HG02798 (cell line): ENCODE data around the gene SPATS1.
A peak's percentile ranks its signal among the peaks of the same experiment; 100 is the strongest.
"Not testable (repeated sequence)": the region's sequence is repeated elsewhere in the genome, so short reads cannot be mapped to it uniquely, and the experiment has no call there.

ENCODE experiments used
- ATAC-seq: cut with Tn5 transposase; IDR thresholded peaks from one replicate; pipeline ENCODE4 v1.9.1; 2021; ENCODE audit warnings: mild to moderate bottlenecking; ENCODE audit not compliant: unreplicated experiment, poor library complexity

SPATS1 gene

DNA sequence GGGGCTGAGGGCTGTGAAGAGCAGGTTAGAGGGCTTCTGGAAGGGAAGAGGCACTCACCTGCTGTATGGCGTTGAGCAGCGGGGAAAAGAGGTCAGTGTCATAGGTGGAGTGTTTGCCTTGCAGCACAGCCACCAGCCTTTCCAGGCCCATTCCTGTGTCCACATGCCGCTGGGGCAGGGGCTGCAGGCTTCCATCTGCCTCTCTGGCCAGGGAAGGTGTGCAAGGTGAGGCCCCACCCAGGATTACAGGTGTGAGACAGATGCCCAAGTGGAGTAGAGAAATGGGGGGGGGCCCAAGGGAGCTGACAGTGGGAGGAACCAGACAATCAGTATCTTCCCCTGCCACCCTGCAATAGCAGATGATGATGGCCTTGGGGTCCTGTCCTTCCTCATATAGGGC lies 32.2 kb upstream of the SPATS1 start:
- ATAC-seq, result no peak

DNA sequence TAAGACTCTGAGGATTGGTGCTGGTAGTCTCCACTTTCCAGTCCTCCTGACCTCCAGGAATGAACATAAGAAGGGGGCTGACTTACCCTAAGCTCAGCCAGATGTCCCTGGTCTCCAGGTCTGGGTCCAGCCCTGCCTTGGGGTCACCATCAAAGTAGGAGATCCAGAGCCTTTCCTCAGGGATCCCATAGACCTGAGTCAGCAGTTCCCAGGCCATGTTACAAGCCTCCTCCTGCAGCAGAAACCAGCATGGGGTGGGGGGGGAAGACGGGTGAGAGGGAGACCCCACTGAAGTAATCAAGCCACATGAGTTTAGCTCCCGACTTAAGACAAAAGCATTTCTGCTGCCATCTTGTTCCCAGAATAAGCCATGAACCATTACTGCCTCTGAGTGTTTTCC lies 31.1 kb upstream of the SPATS1 start:
- no peak for ATAC-seq

DNA sequence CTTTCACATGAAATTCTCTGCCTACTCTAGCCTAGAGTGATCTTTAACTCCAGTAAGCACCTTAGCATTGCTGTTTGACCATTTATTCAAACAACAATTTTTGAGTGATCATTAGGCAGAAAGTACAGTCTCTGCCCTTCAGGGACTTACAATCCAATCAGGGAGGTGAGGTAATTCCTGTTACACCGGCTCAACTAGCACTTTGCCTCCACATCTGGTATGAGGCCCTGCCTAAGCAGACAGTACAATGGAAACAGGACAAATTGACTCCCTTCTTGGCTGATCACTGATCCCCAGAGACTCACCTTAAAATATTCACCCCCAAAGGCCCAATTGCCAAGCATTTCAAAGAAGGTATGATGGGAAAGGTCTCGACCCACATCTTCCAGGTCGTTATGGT lies 30.7 kb upstream of the SPATS1 start:
- no peak for ATAC-seq

DNA sequence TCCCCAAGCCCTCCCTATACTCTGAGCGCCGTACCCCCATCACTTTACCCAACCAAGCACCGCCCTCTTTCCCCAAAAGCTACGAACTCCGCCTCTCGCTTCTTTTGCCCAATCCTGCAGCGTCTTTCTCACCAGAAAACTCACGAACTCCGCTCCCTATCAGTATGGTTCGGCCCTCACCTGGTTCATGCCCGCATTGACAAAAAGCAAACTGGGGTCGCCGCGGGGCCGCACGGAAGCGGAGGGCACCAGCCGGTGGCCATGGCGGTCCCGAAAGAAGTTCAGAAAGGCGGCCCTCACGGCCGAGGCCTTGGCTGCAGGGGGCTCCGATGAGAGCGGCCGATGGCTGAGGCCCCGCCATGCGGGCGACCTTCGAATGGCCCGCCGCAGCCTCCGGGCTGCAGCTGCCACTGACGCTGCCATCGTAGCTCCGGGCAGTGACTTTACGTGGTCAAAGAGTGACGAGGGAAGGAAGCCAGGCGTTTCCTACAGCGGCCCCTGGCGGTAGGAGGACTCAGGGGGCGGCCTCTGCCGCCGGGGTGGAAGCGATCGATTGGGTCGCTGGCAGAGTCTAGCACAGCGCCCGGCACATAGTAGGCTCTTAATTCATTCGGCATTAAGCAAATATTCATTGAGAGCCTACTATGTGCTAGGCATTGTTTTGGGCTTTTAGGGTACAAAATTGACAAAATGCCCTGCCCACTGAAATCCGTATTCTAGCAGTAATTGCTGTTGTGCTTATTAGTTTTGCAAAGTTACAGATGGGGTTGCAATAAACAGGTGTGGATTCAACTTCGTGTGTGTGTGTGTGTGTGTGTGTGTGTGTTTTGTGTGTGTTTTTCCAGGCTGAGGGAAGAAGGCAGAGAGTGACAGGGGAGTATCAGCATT lies 29.3 kb upstream of the SPATS1 start, which contains the start of gene AARS2:
AARS2 (minus strand) TSS at position 447 of the 888 bp plus-strand sequence; CDS start at position 423, 24 bp downstream.
- ATAC-seq, result peak; percentile 97

DNA sequence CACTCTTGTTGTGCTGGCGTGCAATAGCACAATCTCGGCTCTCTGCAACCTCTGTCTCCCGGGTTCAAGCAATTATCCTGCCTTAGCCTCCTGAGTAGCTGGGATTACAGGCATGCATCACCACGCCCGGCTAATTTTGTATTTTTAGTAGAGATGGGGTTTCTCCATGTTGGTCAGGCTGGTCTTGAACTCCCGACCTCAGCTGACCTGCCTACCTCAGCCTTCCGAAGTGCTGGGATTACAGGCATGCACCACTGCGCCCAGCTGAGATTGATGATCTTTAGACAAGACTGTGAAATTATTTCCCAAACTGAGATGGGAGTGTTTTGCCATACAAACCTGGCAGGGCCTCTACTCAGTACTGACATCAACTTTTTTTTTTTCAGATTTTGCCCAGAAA lies 27.8 kb upstream of the SPATS1 start:
- ATAC-seq, result not testable (repeated sequence)

DNA sequence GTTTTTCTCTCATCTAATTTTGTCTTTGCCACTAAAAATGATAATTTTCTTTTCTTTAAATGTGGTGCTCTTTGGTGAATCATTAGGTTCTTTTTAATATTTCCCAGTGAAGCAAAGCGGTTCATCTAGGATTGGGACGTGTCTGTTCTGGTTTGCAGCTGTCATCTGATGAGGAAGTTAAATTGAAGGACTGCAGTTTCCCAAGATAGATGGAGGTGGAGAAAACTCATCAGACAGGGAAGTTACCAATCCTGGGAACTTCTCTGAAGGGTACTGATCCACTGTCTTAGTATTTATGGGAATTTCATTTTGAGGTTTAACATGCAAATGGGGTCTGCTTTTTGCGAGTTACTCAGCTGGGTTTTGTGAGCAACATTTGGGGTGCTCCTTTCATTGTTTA lies 26.9 kb upstream of the SPATS1 start:
- no peak for ATAC-seq

DNA sequence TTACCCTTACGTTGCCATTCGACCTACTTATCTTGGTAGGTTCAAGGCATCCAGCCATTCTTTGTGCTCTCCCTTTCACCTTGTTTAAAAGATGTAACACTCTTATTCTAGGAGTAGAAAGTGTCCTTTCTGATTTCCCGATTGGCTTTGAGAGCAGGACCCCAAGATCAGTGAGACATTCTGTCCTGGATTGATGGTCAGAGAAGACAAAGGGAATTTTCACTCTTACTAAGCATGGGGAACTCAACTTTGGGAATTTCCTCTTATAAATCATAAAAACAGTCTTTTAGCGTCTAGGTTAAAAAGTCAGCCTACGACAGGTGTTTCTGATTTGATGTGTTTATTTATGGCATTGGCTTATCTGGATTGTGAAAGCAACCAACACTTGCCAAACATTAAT lies 26.5 kb upstream of the SPATS1 start:
- ATAC-seq, result no peak

DNA sequence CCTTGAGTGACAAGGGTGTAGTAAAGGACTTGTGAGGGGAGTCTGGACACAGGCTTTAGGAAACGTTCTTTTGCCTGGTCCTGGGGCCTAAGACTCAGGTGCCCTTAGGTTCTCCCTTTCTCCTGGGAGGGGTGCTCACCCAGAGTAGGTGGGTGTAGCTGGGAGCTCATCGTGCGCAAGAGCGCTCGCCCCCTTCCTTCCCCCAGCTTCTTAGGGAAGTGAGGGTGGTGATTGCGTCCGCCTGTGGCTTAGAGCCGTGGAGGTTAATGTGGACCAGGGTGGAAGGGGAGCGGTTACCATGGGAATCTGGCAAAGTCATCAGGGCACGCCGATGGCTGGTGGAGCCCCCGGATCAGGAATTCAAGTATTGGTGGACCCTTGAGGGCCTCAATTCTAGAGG lies 26.0 kb upstream of the SPATS1 start:
- ATAC-seq, result no peak

DNA sequence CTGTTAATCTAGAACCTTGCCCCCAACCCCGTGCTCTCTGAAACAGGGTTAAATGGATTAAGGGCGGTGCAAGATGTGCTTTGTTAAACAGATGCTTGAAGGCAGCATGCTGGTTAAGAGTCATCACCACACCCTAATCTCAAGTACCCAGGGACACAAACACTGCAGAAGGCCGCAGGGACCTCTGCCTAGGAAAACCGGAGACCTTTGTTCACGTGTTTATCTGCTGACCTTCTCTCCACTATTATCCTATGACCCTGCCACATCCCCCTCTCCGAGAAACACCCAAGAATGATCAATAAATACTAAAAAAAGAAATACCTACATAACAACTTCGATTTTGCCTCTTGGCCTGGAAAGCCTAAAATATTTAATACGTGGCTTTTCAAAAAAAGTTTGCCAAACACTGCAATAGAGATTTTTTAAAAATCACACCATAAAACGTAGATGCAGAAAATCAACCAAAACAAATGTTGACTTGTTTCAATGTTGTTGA lies 25.3 kb upstream of the SPATS1 start:
- ATAC-seq, result not testable (repeated sequence)

DNA sequence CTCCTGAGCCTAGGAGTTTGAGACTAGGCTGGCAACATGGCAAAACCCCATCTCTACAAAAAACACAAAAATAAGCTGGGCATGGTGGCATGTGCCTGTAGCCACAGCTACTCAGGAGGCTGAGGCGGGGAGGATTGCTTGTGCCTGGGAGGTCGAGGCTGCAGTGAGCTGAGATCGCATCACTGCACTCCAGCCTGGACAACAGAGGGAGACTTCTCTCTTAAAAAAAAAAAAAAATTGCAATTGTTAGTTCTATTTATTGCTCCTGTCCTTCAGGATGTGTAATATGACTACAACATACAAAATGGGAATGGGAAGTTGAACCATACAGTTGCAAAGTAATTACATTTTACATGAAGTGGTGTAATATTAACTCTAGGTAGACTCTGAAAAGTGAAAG lies 21.2 kb upstream of the SPATS1 start:
- ATAC-seq, result no peak

DNA sequence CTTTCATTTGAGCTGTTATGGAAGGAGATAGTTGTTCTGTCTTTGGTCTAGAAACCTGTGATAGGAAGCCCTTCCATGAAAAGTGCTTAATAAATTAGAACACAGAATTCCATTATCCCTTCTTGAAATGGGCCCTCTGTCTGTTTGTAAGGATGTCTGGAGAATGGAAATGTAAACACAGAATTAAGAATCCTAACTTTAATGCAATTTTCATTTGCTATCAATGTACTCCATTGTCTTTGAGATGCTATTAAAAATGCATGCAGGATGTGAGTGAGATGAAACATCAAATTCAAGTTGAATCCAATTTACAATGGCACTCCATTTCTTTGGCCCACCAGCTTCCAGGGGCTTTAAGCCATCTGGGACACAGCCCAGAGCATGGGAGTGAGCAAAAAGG lies 15.4 kb upstream of the SPATS1 start:
- ATAC-seq, result no peak

DNA sequence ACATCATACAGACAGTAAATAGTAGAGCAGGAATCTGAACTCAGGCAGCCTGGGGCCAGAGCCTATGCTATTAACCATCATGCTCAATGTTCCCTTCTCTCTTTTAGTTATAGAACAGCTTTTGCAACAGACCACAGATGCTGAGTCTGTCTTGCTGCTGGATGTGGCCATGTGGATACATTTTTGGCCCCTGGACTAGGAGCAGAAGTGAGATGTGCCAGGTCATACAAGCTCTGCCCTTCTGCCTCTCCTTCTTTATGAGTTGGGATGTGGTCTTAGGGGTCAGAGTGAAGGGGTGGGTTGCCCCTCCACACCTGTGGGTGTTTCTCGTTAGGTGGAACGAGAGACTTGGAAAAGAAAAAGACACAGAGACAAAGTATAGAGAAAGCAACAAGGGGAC lies 14.7 kb upstream of the SPATS1 start:
- ATAC-seq, result no peak

DNA sequence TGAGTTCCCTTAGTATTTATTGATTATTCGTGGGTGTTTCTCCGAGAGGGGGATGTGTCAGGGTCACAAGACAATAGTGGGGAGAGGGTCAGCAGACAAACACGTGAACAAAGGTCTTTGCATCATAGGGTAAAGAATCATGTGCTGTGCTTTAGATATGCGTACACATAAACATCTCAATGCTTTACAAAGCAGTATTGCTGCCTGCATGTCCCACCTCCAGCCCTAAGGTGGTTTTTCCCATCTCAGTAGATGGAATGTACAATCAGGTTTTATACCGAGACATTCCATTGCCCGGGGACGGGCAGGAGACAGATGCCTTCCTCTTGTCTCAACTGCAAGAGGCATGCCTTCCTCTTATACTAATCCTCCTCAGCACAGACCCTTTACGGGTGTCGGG lies 14.2 kb upstream of the SPATS1 start:
- ATAC-seq, result not testable (repeated sequence)

DNA sequence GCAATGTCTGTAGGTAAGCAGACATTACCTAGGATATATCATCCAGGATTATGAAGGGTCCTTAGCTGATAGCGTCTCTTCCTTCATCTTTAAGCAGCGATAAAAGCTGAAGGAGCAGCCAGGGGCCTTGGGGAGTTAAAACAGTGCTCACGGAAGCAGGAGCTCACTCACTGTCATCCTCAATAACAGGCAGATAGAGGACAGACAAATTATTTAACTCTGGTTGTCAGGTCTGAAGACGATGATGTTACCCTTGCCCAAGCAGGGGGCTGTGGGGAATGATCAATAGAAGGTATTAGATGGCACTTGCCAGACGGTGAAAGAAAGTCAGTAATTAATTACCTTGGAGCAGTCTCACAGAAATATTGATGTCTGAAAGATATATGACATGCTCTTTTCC lies 12.6 kb upstream of the SPATS1 start:
- ATAC-seq, result no peak

DNA sequence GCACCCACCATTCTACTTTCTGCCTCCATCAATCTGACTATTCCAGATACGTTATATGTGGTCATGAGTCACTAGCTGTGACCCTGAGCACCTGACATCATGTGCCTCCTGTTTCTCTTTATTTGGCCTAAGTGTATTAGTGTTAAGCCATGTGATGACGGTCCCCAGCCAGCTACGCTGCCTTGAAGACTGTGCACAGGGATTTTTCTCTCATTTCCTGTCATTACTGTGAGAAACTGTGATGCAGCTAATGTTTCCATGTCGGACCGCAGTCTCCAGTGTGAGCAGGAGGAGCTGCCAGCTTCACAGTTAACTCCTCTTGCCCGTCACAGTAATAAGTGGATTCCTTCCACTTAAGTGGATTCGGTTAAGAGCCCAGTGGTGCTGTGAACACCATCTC lies 9.9 kb upstream of the SPATS1 start:
- ATAC-seq, result no peak

DNA sequence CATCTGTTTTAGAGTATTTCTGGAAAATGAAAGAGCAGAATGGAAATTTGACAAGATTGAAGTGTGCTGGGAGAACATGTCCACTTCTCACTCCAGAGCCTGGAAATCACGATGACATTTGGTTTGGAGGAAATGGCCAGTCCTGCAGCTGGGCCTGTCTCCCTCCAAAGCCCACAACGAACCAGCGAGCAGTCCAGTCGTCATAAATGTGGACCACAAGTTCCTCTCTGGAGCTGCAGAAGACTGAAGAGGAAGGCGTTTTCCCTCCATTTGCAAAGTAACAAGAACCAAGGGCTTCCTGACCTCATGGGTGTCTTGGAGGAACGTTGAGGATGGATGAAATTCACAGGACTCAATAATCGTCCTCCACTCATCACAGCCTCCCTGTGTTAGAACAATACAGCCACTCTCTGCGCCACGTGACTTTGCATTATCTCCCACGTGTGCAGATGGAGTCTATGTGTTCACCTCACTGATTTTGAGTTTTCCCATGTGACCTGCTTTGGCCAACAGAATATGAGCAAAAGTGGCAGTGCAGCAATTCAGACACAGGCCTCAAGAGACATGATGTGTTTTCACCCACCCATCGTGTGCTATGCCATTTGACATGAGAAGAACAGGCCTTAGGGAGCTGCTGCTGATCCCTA lies 9.1 kb upstream of the SPATS1 start:
- no peak for ATAC-seq

DNA sequence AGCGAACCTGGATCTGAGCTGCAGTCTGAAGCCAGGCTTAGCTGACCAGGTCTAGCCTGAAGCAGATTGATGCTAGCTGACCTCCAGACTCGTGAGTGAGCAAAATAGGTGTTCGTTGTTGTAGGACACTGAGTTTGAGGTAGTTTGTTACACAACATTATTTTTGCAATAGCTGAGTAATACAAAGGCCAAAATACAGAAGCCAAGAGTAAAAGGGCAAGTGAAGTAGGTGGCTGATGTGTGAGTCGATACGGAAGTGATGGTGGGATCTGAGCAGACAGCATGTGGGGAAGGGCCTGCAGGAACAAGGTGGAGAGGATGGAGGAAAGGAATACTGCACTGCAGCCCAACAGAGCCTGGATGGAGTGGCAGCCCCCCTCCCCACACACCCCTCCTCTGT lies 8.5 kb upstream of the SPATS1 start:
- ATAC-seq, result no peak

DNA sequence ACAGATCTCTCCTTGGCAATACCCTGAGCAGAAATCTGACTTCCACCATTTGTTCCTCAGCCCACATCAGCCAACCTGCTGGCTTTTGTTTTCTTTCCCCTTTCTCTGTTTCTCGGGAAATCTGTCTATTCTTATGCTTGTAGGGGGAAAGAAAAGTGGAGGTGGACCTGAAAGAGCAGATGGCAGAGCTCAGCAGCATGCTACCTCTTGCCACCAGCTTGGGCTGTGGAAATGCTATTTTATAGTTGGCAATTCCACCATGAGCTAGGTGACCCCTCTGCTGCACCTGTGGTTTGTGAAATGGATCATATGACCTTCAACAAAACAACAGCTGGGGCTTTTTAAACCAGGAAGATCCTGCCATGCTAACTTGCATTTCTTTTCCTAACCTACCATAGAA lies 6.8 kb upstream of the SPATS1 start:
- ATAC-seq, result no peak

DNA sequence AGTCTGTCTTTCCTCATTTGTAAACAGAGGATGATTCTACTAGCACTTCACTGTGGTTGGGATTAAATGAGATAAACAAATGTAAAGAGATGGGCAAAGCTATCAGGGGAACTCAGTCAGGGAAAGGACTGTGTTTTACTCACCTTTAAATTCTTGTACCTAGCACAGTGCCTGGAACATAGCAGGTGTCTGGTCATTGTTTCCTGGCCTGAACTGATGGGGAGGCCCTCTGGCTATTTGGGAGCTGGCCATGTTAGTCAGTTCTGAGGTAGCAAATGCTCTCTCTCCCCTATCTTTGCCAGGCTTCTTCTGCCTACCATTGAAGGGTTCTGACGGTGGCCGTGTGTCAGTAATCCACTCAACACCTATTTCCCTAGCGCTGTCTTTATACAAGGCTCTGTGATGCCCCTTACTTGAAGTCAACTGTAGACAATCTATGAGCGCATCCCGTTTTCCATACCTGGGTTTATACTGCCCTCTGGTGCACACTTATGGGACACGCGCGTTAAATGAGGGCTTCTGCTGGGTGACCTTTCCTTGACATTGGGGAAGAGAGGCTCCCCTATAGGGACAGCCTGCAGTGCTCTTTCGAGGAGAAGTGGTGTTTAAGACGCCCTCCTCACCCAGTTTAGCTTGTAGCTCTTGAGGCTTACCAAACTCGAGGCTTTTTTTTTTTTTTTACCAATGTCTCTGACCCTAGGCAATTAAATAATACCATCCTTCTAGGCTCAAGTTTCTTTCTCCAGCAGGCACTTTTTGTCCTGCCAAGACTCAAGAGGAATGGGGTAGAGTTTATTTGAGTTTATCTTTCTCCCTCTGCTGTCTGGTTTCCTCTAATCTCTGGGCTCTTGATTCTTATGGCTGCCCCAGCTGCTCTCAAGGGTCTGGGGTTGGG lies 4.0 kb upstream of the SPATS1 start:
- peak; percentile 71 for ATAC-seq

DNA sequence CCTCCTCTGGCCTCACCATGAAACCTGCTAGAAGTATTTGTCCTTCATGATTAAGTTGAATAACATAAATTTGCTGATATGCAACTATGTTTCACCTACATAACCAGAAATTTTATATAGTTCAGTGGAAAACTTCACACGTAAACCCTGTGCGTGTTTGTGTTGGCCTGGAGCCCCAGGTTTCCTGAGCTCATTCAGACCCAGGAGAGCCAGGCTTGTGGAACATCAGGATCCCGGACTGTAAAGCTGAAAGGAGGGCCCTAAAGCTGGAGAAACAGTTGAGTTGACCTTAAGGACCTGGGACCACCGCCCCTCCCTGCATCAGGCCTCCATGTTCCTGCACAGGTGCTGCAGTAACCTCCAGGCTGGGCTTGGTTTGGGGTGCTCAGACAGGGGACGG lies 3.1 kb upstream of the SPATS1 start:
- no peak for ATAC-seq
